SW 1271 (cell line): ENCODE results near the gene NOB1.
A peak's percentile ranks its signal among the peaks of the same experiment; 100 is the strongest.

Source experiments
- DNase-seq, 2 experiments: peaks; one replicate each; lab custom pipeline; 2025; lab: John Stamatoyannopoulos, UW

The NOB1 gene

DNA sequence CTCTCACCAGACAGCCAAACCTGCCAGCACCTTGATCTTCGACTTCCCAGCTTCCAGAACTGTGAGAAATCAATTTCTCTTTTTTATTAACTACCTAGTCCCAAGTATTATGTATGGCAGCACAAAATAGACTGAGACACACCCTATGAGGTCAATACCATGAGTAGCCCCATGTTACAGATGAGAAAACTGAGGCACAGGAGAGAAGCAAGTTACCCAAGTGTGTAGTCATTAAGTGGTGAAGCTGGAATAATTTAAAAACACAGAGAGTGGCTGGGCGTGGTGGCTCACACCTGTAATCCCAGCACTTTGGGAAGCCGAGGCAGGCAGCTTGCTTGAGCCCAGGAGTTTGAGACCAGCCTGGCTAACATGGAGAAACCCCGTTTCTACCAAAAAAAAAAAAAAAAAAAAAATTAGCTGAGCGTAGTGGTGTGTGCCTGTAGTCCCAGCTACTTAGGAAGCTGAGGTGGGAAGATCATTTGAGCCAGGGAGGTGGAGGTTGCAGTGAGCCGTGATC, 33.2 kb downstream of the NOB1 start:
- DNase-seq: no peak

DNA sequence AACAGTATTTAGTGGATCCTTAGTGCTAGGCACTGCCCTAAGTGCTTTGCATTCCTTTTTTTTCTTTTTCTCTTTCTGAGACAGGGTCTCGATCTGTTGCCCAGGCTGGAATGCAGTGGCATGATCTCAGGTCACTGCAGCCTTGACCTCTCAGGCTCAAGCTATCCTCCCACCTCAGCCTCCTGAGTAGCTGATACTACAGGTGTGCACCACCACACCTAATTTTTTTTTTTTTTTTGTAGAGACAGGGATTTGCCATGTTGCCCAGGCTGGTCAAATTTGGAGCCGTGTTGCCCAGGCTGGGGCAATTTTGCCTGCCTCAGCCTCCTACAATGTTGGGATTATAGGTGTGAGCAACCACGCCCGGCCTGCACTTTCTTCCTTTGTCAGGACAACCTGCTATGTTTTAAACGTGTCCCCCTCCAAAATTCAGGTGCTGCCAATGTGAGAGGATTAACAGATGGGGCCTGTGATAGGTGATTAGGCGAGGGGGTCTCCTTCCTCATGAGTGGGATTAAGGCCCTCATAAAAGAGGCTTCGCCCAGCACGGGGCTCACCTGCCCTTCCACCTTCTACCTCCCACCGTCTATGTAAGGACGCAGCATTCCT, 33.8 kb downstream of the NOB1 start:
- no peak for DNase-seq

DNA sequence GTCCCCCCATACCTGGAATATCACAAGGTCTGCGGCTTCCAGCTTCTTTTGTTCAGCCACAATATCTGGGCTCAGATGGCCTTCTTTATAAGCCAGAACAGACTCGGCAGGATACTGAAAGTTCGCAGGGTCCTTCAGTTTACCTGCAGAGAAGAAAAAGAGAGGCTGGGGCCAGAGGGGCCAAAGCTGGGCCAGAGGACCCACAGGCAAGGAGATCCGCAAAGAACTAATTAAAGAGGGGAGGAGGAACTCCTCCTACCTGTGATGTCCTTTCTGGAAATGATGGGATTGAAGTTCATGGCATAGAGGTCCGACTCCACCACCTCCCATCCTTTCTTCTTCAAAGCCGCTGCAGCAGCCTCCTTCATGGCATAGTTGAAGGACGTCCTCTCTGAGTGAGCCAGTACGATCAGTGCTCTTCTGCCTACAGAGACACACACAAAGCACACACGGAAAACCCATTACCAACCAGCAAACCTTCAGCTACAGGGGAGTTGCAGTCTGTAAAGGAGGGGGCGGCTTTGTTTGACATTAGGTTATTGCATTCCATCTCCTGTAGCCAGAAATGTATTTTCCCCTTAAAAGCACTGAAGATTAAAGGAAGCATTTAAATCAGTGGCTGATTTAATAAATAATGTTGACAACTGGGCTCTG, 36.5 kb downstream of the NOB1 start:
- DNase-seq: no peak

- no peak for DNase-seq
Measured at GRCh38 chr16:69717066-69717465, 37.7 kb downstream of the NOB1 start.

- no peak for DNase-seq
Measured at GRCh38 chr16:69712914-69713581, 41.7 kb downstream of the NOB1 start.

DNA sequence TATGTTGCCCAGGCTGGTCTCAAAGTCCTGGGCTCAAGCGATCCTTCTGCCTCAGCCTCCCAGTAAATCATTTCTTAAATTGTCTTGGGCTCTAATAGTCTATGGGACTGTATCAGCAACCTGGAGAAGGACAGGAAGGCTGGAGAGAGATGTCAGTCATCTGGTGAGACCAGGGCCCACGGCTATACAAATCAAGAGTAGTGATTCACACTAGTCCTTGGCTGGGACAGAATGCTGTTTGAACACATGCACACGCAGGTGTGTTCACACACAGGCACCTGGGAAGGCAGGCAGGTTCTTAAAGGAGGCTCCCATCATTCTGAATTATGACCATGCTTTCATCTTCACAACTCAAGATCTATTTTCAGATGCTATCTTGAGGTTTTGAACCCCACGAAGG, 42.4 kb downstream of the NOB1 start:
- DNase-seq: no peak

GRCh38 chr16:69711115-69711740, 43.5 kb downstream of the NOB1 start:
- no peak for DNase-seq

GRCh38 chr16:69709456-69710084, 45.2 kb downstream of the NOB1 start:
- peak; percentile 36 to 78 for DNase-seq

DNA sequence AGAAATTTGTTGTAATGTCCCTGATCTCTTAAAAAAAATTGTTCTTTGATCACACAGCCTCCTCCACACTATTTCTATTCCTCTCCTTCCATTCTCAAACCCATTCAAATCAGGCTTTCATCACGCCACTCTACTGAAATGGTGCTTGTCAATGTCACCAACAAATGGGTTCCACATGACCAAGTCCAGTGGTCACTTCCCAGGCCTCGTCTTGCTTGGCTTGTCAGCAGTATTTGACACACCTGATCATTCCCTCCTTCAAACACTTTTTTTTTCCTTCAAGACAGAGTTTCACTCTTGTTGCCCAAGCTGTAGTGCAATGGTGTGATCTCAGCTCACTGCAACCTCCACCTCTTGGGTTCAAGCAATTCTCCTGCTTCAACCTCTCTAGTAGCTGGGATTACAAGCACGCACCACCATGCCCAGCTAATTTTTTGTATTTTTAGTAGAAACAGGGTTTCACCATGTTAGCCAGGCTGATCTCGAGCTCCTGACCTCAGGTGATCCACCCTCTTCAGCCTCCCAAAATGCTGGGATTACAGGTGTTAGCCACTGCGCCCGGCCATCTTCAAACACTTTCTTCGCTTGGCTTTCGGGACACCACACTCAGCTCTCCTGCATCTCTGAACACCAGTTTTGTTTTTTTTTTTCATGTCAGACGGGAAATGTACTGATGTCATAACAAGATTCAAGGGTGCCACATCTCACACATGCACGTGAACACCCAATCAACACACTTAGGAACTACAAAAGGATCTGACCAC, 46.6 kb downstream of the NOB1 start:
- no peak for DNase-seq

GRCh38 chr16:69706975-69707340, 47.8 kb downstream of the NOB1 start:
- DNase-seq: no peak

GRCh38 chr16:69706256-69706974, 48.3 kb downstream of the NOB1 start:
- DNase-seq: no peak

- DNase-seq: no peak
Measured at GRCh38 chr16:69703638-69704037, 51.1 kb downstream of the NOB1 start.

DNA sequence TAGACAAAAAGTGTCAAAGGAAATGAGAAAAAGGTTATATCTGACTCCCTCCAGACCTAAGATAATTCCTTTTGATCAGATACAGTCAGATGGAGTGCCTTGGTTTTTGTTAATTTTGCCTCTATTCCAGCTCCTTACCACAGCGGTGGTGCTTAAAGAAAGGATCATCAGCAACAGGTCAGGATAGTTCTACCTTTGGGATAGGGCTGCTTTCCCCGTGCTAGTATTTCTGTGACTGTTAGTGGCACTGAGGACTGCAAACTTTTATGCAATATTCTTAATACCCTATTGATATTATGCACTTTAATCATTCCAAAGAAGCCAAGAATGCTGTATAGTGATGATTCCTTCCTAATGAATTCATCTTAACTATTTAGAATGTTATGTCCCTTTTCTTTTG, 52.9 kb downstream of the NOB1 start:
- no peak for DNase-seq

DNA sequence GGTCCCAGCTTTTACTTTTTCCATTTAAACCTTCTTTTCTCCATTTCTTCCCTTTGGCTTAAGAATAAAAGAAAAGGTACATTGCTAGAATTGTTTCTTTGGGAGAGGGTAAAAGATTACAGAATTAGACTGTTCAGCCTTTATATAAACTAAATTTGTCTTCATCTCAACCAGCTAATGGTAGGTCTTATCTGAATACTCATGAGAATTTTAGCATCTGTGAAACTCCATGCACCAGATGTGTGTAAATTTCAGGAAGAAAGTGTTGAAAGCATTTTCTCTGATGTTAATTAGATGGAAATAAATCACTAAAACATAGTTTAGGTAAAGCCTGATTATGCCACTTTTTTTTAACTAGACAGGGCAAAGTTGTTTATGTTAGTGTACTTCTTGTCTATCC, 53.3 kb downstream of the NOB1 start:
- DNase-seq: no peak

DNA sequence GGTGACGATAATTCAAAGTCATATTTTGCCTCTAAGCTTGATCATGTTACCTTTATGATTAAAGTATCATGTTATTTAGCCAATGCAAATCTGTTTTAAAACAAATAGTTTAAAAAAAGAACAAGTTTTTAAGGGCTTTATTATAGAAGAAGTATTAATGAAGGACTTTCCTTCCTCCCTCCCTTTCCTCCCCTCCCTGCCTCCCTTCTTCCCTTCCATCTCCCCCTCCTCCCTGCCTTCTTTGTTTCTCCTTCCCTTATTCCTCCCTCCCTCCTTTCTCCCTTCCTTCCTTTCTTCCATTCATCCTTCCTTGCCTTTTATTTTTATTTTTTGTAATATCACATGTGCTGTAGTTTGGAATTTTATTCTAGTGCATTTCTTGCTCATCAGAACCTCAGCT, 54.8 kb downstream of the NOB1 start:
- DNase-seq: no peak

- DNase-seq: no peak
Measured at GRCh38 chr16:69698404-69698803, 56.3 kb downstream of the NOB1 start.

GRCh38 chr16:69693916-69694315, 60.8 kb downstream of the NOB1 start:
- no peak for DNase-seq

DNA sequence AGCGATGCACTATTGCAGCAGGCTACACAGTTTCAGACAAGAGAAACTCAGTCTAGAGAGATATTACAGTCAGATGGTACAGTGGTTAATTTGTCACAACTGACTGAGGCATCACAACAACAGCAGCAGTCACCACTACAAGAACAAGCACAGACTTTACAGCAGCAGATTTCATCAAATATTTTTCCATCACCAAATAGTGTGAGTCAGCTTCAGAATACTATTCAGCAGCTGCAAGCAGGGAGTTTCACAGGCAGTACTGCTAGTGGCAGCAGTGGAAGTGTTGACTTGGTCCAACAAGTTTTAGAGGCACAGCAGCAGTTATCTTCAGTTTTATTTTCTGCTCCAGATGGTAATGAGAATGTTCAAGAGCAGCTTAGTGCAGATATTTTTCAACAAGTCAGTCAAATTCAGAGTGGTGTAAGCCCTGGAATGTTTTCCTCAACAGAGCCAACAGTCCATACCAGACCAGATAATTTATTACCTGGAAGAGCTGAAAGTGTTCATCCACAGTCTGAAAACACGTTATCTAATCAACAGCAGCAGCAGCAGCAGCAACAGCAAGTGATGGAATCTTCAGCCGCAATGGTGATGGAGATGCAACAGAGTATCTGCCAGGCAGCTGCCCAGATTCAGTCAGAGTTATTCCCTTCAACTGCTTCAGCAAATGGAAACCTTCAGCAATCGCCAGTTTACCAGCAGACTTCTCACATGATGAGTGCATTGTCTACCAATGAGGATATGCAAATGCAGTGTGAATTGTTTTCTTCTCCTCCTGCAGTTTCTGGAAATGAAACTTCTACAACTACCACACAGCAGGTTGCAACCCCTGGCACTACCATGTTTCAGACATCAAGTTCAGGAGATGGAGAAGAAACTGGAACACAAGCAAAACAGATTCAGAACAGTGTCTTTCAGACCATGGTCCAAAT, 62.5 kb downstream of the NOB1 start:
- DNase-seq: no peak
